Measurements from ENCODE around the gene OPTC.
"Not testable (repeated sequence)": the region's sequence is repeated elsewhere in the genome, so short reads cannot be mapped to it uniquely, and the experiment has no call there.

The OPTC gene

DNA sequence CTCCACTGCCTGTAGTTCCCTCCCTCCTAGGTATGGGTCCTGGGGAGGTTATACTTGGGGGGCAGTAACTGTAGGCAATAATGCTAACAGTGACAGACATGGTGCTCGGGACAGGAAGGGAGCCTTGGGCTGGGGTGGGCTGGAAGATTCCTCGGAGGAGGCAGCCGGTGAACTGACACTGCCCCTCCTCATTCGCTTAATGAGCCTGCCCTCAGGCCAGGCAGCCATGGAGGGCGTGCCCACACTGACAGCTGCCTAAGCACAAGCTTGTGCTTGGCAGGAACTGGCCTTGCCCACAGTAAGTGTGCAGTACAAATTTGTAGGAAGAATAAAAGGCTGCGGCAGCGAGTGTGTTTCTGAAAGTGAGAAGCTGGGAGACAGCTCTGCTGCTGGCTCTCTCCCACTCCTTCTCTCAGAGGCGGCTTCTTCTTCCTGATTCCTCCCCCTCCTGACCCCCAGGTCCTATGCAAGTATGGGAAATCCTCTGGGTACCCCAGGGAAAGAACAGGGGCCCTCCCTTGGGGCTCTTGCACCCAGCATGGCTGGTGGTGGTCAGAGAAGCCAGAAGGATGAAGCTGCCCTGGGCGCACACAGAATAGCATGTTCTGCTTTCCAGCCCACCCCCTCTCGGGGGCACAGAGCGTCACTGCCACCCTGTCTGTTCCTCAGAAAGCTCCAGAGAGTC, 23.6 kb downstream of the OPTC start:
- H3K4me3 ChIP-seq (ENCODE audit: low read length) = no peak overlapping the region
- H3K27me3 ChIP-seq (ENCODE audit: insufficient read depth, low read length) = peaks cover 4% of the 10 kb centered on the region
- H3K9me3 ChIP-seq (ENCODE audit: low read length) = no peaks in the 10 kb centered on the region
- H2AFZ ChIP-seq (ENCODE audit: low read depth, low read length) = no peak overlapping the region
- peaks cover 72% of the 10 kb centered on the region for H3K4me1 ChIP-seq (ENCODE audit: insufficient read depth, low read length)
- H3K36me3 ChIP-seq (ENCODE audit: insufficient read depth, low read length) = no peaks in the 10 kb centered on the region

DNA sequence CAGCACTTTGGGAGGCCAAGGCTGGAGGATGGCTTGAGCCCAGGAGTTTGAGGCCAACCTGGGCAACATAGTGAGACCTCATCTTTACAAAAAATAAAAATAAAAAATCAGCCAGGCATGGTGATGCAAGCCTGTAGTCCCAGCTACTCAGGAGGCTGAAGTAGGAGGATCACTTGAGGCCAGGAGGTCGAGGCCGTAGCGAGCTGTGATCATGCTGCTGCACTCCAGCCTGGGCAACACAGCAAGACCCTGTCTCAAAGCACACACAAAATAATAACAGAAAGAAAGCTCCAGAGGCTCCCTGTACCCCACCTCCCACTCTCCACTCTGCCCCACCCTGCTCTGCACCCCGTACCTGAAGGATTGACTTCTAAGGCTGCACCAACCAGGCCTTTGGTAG, 24.2 kb downstream of the OPTC start:
- H3K4me1 ChIP-seq (ENCODE audit: insufficient read depth, low read length) = peaks cover 66% of the 10 kb centered on the region

DNA sequence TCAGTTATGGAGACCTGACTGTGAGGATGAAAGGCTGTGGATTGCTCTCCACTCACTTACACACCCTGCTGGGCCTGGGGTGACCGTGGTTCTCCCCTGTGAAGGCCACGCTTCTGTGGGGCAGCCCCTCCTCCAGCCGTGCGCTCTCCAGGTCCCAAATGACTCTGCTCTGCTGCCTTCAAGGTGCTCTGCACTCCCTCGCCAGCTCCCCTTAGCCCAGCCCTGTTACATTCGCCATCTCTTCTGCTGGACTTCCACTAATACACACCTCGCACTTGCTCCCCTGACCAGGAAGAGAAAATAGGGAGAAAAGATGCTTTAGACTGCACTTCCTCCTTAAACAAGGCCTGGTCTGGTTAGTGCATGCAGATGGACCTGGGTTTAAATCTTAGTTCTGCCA, 24.6 kb downstream of the OPTC start:
- H3K27me3 ChIP-seq (ENCODE audit: insufficient read depth, low read length) = peaks cover 4% of the 10 kb centered on the region
- H3K4me1 ChIP-seq (ENCODE audit: insufficient read depth, low read length) = peaks cover 62% of the 10 kb centered on the region
- H3K36me3 ChIP-seq (ENCODE audit: insufficient read depth, low read length) = no peaks in the 10 kb centered on the region
- no peak overlapping the region for H2AFZ ChIP-seq (ENCODE audit: low read depth, low read length)
- no peaks in the 10 kb centered on the region for H3K9me3 ChIP-seq (ENCODE audit: low read length)
- no peak overlapping the region for H3K4me3 ChIP-seq (ENCODE audit: low read length)

More for the DNA sequence above, 24.2 kb downstream of the OPTC start:
- not testable (repeated sequence) for H3K9me3 ChIP-seq (ENCODE audit: low read length); H3K27me3 ChIP-seq (ENCODE audit: insufficient read depth, low read length); H3K4me3 ChIP-seq (ENCODE audit: low read length); H3K36me3 ChIP-seq (ENCODE audit: insufficient read depth, low read length); H2AFZ ChIP-seq (ENCODE audit: low read depth, low read length)

DNA sequence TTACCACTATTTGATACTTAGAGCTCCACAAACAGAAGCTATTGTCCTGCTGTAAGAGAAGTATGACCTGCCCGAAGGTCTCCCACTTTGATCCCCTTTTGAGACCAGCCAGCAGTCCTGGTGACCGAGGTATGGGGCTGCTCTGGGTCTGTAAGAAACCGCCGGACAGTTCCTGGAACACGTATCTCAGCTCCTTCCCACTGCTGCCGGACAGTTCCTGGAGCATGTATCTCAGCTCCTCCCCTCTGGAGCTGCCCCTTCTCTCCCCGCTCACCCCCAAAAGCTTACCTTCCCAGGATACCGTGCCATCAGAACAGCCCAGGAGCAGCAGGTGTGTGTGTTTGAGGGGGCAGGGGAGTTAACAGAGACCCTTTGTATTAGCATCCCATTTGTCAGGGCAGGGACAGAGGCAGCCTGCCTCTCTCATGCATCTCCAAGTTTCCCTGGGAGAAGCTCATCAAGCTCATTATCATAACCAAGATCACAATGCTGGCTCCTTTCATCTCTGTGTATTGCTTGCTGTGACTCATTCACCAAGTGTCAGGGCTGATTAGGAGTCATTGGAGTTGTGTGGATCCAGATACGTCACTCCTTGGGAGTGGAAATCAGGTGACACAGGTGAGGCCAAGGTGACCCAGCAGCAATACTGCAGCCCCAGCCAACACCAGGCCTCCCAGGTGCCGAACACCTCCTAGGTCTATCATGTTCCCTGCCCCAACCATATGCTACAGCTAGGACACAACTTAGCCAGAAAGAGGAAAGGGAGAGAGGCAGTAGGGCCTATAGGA, 25.3 kb downstream of the OPTC start:
- no peak overlapping the region for H3K4me3 ChIP-seq (ENCODE audit: low read length)

DNA sequence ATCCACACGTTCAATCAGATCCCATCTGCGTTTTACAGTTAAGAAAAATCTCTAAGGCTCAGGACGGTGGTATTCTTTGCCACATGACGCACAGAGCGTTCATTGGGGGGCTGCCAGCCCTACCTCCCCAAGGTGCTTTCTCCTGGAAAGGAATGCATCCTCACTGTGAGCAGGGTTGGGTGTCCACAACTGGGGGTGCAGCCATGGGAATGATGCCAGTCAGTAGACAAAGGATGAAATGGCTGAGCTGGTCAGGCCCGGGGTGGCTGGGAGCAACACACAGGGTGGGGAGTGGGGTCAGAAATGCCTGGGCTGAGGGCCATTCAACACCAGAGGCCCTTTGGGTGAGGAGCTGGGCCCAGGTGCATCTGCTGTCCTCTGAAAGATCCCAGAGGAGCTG, 25.9 kb downstream of the OPTC start:
- H3K9me3 ChIP-seq (ENCODE audit: low read length) = no peaks in the 10 kb centered on the region
- no peak overlapping the region for H2AFZ ChIP-seq (ENCODE audit: low read depth, low read length)
- H3K27me3 ChIP-seq (ENCODE audit: insufficient read depth, low read length) = peaks cover 4% of the 10 kb centered on the region
- H3K4me3 ChIP-seq (ENCODE audit: low read length) = no peak overlapping the region
- no peaks in the 10 kb centered on the region for H3K36me3 ChIP-seq (ENCODE audit: insufficient read depth, low read length)
- H3K4me1 ChIP-seq (ENCODE audit: insufficient read depth, low read length) = peaks cover 51% of the 10 kb centered on the region

More for the DNA sequence above, 25.3 kb downstream of the OPTC start:
- H3K9me3 ChIP-seq (ENCODE audit: low read length) = no peaks in the 10 kb centered on the region
- peaks cover 4% of the 10 kb centered on the region for H3K27me3 ChIP-seq (ENCODE audit: insufficient read depth, low read length)
- peaks cover 55% of the 10 kb centered on the region for H3K4me1 ChIP-seq (ENCODE audit: insufficient read depth, low read length)
- no peaks in the 10 kb centered on the region for H3K36me3 ChIP-seq (ENCODE audit: insufficient read depth, low read length)
- no peak overlapping the region for H2AFZ ChIP-seq (ENCODE audit: low read depth, low read length)

DNA sequence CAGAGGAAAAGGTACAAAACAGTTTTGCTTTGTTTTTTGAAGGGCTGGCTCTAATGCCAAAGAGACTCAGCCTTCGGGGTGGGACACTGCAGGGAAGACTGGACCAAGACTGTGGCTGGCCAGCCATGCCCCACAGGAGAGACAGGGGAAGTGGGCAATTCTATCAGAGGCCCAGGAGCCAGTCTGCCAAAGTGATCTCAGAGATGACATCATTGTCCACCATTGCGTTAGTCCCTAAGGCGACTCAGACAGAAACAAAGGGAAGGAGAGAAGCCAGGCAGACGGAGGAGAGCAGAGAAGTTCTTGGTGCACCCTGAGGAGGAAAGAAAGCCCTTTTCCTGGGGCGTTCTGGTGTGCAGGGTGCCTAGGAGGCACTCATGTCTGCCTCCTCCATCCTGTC, 26.4 kb downstream of the OPTC start:
- Histone ChIP-seq H3K9me3 (ENCODE audit: low read length) (no peaks in the 10 kb centered on the region), H3K36me3 (ENCODE audit: insufficient read depth, low read length) (no peaks in the 10 kb centered on the region), H2AFZ (ENCODE audit: low read depth, low read length) (no peak overlapping the region), H3K4me3 (ENCODE audit: low read length) (no peak overlapping the region), H3K4me1 (ENCODE audit: insufficient read depth, low read length) (peaks cover 50% of the 10 kb centered on the region), H3K27me3 (ENCODE audit: insufficient read depth, low read length) (peaks cover 4% of the 10 kb centered on the region)

DNA sequence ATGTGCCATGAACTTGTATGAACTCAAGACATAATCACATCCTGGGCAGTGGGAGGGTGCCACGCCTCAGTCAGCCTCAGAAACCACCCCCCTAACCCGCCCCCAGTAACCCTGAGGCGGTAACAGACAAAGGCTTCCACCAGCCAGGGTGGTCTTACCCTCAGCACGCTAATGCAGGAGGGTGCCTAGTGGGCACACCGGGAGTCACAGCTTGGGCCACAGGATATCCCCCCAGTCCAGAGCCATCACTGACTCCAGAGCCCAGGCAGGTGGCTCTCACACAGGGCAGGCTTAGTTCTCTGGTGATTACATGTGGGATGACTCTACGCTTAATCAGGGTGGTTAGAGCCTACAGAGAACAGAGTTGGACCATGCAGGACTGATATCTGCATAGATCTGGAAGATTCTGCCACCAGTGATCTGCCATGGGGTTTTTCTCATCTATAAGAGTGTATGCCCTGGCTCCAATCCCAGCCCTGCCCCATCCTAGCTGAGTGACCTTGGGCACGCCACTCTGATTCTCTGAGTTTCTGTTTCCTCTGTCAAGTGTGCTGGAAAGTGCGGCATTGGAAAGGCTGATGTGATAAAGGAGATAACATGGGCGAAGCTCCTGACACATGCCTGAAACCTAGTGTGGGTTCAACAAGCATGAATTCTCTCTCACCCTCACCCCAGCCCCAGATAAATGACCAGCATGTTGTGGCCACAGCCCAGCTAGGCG, 27.3 kb downstream of the OPTC start:
- Histone ChIP-seq H3K4me1 (ENCODE audit: insufficient read depth, low read length) (peaks cover 41% of the 10 kb centered on the region), H3K9me3 (ENCODE audit: low read length) (no peaks in the 10 kb centered on the region), H3K4me3 (ENCODE audit: low read length) (no peak overlapping the region), H3K36me3 (ENCODE audit: insufficient read depth, low read length) (no peaks in the 10 kb centered on the region), H2AFZ (ENCODE audit: low read depth, low read length) (no peak overlapping the region), H3K27me3 (ENCODE audit: insufficient read depth, low read length) (peaks cover 4% of the 10 kb centered on the region)

DNA sequence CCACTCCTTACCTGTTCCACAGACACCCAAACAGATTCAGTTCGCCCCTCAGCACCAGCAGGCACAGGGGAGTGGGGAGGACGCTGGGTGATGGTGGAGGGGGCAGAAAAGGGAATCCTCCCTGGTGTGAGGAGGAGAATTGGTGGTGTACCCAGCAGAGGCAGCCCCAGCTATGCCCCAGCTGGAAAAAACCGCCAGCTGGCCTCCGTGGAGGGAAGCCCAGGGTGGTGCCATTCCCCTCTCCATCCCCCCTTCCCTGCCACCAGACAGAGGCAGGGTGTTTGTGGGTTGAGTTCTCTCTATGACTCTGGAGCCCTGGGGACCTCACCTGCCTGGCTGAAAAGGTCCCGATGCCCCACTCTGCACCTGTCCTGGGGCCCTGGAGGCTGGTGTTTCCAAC, 27.9 kb downstream of the OPTC start:
- Histone ChIP-seq H3K4me1 (ENCODE audit: insufficient read depth, low read length) (peaks cover 35% of the 10 kb centered on the region), H3K27me3 (ENCODE audit: insufficient read depth, low read length) (peaks cover 4% of the 10 kb centered on the region), H2AFZ (ENCODE audit: low read depth, low read length) (no peak overlapping the region), H3K9me3 (ENCODE audit: low read length) (no peaks in the 10 kb centered on the region), H3K36me3 (ENCODE audit: insufficient read depth, low read length) (no peaks in the 10 kb centered on the region), H3K4me3 (ENCODE audit: low read length) (no peak overlapping the region)

DNA sequence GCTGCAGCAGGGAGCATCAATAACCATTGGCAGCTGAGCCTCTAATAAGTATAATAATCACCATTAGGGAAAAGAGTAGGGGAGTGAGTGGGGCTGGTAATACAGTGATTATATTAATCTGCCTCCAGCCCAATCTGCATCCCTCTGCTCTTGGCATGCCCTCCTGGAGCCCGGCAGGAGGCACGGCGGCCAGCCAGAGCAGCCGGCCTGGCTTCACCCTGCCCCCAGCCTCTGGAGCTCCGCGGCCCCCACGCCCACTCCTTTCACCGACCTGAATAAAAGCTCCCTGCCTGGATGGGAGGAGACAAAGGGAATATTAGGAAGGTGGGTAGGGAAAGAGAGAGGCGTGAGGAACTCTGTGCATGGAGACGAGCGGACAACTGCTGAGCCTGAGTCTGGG, 28.3 kb downstream of the OPTC start:
- no peak overlapping the region for H3K4me3 ChIP-seq (ENCODE audit: low read length)
- H3K36me3 ChIP-seq (ENCODE audit: insufficient read depth, low read length) = no peaks in the 10 kb centered on the region
- H2AFZ ChIP-seq (ENCODE audit: low read depth, low read length) = no peak overlapping the region
- H3K9me3 ChIP-seq (ENCODE audit: low read length) = no peaks in the 10 kb centered on the region
- peaks cover 4% of the 10 kb centered on the region for H3K27me3 ChIP-seq (ENCODE audit: insufficient read depth, low read length)
- H3K4me1 ChIP-seq (ENCODE audit: insufficient read depth, low read length) = peaks cover 31% of the 10 kb centered on the region

DNA sequence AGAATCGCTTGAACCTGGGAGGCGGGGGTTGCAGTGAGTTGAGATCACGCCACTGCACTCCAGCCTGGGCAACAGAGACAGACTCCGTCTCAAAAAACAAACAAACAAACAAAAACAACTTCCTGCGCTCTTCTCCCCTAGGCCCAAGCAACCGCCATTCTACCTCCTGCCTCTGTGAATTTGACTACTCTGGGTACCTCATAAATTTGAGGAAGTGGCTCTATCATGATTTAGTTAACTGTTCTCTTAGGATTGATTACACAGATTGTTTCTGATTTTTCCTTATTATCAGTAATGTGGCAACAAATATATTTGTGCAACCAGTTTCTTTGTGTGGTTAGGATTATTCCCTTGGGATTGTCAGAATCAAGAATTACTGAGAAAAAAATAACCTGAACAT, 29.7 kb downstream of the OPTC start:
- H3K36me3 ChIP-seq (ENCODE audit: insufficient read depth, low read length) = no peaks in the 10 kb centered on the region
- no peak overlapping the region for H3K4me3 ChIP-seq (ENCODE audit: low read length)
- no peaks in the 10 kb centered on the region for H3K9me3 ChIP-seq (ENCODE audit: low read length)
- peaks cover 4% of the 10 kb centered on the region for H3K27me3 ChIP-seq (ENCODE audit: insufficient read depth, low read length)
- no peak overlapping the region for H2AFZ ChIP-seq (ENCODE audit: low read depth, low read length)
- peaks cover 25% of the 10 kb centered on the region for H3K4me1 ChIP-seq (ENCODE audit: insufficient read depth, low read length)

DNA sequence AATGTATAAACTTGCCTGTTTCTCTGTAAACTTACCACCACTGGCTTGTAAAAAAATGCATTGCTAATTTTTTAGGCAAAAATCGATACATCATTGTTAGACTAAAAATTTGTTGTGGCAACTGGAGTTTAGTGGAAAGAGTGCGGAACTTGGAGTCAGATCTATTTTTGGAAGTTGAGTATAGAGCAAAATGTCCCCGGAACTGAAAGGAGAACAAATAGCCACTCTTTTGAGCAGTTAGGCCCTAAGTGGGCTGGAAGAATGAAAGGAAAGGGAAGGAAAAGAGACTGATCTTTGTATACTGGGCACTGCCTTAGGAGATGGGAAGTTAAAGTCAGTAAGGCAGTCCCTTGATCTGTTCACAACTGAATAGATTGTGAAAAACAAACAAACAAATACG, 30.2 kb downstream of the OPTC start:
- Histone ChIP-seq H3K4me1 (ENCODE audit: insufficient read depth, low read length) (peaks cover 21% of the 10 kb centered on the region), H2AFZ (ENCODE audit: low read depth, low read length) (no peak overlapping the region), H3K9me3 (ENCODE audit: low read length) (no peaks in the 10 kb centered on the region), H3K36me3 (ENCODE audit: insufficient read depth, low read length) (no peaks in the 10 kb centered on the region), H3K27me3 (ENCODE audit: insufficient read depth, low read length) (peaks cover 4% of the 10 kb centered on the region), H3K4me3 (ENCODE audit: low read length) (no peak overlapping the region)

DNA sequence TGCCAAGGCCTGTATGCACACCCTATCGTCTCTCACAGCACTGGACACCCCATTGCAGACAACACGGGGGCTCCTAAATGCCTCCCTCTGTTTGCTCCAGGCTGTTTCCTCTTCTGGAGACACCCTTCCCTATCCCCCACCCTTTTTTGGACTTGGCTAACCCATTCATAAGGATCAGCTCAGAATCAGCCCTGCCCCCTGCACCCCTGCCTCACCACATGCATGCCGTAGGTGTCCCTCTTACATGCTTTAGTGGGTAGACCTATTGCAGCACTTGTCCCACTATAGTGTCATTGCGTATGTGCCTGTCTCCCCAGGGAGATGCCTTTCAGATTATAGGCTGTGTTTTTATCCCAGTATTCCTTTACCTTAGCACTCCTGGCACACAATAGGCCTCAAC, 30.9 kb downstream of the OPTC start:
- H3K4me3 ChIP-seq (ENCODE audit: low read length) = no peak overlapping the region
- no peak overlapping the region for H2AFZ ChIP-seq (ENCODE audit: low read depth, low read length)
- H3K9me3 ChIP-seq (ENCODE audit: low read length) = no peaks in the 10 kb centered on the region
- H3K36me3 ChIP-seq (ENCODE audit: insufficient read depth, low read length) = no peaks in the 10 kb centered on the region
- H3K4me1 ChIP-seq (ENCODE audit: insufficient read depth, low read length) = peaks cover 16% of the 10 kb centered on the region
- H3K27me3 ChIP-seq (ENCODE audit: insufficient read depth, low read length) = peaks cover 5% of the 10 kb centered on the region

DNA sequence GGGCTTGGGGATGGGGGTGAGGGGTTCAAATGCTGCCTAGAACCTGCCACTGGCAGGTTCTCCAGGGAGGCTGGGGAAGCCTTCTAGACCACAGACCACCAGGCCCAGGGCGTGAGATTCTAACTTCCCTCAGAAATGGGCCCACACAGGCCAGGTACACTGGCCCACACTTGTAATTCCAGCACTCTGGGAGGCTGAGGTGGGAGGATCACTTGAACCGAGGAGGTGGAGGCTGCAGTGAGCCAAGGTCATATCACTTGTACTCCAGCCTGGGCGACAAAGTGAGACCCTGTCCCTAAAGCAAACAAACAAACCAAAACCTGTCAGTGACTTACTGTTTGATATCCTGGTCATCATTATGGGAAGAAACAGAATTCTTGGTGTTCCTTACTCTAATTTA, 31.7 kb downstream of the OPTC start:
- no peaks in the 10 kb centered on the region for H3K36me3 ChIP-seq (ENCODE audit: insufficient read depth, low read length)
- H3K4me3 ChIP-seq (ENCODE audit: low read length) = no peak overlapping the region
- H2AFZ ChIP-seq (ENCODE audit: low read depth, low read length) = no peak overlapping the region
- H3K4me1 ChIP-seq (ENCODE audit: insufficient read depth, low read length) = peaks cover 12% of the 10 kb centered on the region
- H3K9me3 ChIP-seq (ENCODE audit: low read length) = no peaks in the 10 kb centered on the region
- H3K27me3 ChIP-seq (ENCODE audit: insufficient read depth, low read length) = peaks cover 5% of the 10 kb centered on the region

Measured in neuron (in vitro differentiated cells).